K562 treated with DMSO at 1 percent for 4 hours (cell line): ENCODE data around the gene SAFB. TPM values are rescaled to one million over a fixed set of nuclear protein-coding genes. Genes with fewer than 3 reads are reported as not detected.

ENCODE experiments used
- total RNA-seq: library from RNA; unstranded; fragments of 300-600 nt; gene quantifications from 2 replicates; pipeline ENCODE4 v1.2.3, GENCODE V29; 2022; ENCODE audit not compliant: insufficient read depth

SAFB gene
- 108 and 141 TPM in 2 replicates for total RNA-seq

GRCh38 chr19:5622465-5623396 lies at the start of gene SAFB, which contains the start of gene SAFB2:
Gene SAFB (plus strand): TSS chr19:5623083. CDS start chr19:5623206, 123 bp downstream.
Gene SAFB2 (minus strand): TSS chr19:5622776. CDS start chr19:5622715, 61 bp downstream.

GRCh38 chr19:5680437-5681368 lies 57.8 kb downstream of the SAFB start, which contains the start of the genes HSD11B1L and MICOS13:
Gene HSD11B1L (plus strand): TSS chr19:5681027. CDS start chr19:5684833, 3,806 bp downstream.
Gene MICOS13 (minus strand): TSS chr19:5680516. CDS start chr19:5680486, 30 bp downstream.

GRCh38 chr19:5690125-5690954 lies 67.5 kb downstream of the SAFB start, which contains the start of gene RPL36:
Gene RPL36 (plus strand): TSS chr19:5690295. CDS start chr19:5690508, 213 bp downstream.

Other genes starting within 250 kb of the SAFB start
- gene ZNRF4, start 167.7 kb upstream of the SAFB start, total RNA-seq, result not detected in 2 replicates
- gene TINCR, start 55.1 kb upstream of the SAFB start, total RNA-seq, result 1.8 and 3.0 TPM in 2 replicates
- gene SAFB2, start 307 bp upstream of the SAFB start, total RNA-seq, result 55.5 and 80.7 TPM in 2 replicates
- 34.1 and 41.8 TPM in 2 replicates for gene MICOS13, start 57.4 kb downstream of the SAFB start, total RNA-seq
- 7.8 and 11.4 TPM in 2 replicates for gene HSD11B1L, start 57.9 kb downstream of the SAFB start, total RNA-seq
- 1,206 and 1,238 TPM in 2 replicates for gene RPL36, start 67.2 kb downstream of the SAFB start, total RNA-seq
- 277 and 318 TPM in 2 replicates for gene LONP1, start 97.1 kb downstream of the SAFB start, total RNA-seq
- gene CATSPERD, start 97.6 kb downstream of the SAFB start, total RNA-seq, result not detected in 2 replicates
- 2.1 and 2.6 TPM in 2 replicates for gene PRR22, start 161.7 kb downstream of the SAFB start, total RNA-seq
- 65.0 and 88.9 TPM in 2 replicates for gene DUS3L, start 168.1 kb downstream of the SAFB start, total RNA-seq
- 17.2 and 19.6 TPM in 2 replicates for gene NRTN, start 182.0 kb downstream of the SAFB start, total RNA-seq
- not detected in 2 replicates for gene FUT6, start 216.6 kb downstream of the SAFB start, total RNA-seq
- gene FUT3, start 228.4 kb downstream of the SAFB start, total RNA-seq, result 0.65 TPM in 1 of 2 replicates, not detected in the other
- not detected in 2 replicates for gene FUT5, start 247.5 kb downstream of the SAFB start, total RNA-seq